Stromal cell of bone marrow (primary cell): Measurements from ENCODE around the gene TMEM132D.

ENCODE experiments used
- DNase-seq: peaks from one replicate; pipeline ENCODE4 v3.0.0-alpha.2; 2012; ENCODE audit warnings: low read depth

TMEM132D gene

DNA sequence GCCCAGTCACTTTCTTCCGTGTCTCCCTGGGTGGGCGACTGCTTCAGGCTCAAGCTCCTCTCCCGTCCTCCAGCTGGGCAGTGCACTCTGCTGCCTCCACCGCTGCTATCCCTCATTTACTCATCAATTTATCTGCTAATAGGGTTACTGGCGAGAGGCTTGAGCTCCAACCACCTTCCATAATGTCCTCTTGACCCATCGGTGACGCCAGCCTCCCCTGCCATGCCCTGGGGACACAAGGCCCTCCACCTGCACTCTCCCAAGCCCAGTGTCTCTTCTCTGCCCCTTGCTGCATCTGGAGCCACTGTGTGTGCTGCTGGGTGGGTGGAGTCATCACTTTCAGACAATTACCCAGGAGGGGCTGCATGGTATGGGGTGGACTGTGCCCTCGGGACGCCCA, 78.5 kb downstream of the TMEM132D start:
- no peak for DNase-seq

- no peak for DNase-seq
Observed at GRCh38 chr12:129821964-129822363, 81.9 kb downstream of the TMEM132D start.

DNA sequence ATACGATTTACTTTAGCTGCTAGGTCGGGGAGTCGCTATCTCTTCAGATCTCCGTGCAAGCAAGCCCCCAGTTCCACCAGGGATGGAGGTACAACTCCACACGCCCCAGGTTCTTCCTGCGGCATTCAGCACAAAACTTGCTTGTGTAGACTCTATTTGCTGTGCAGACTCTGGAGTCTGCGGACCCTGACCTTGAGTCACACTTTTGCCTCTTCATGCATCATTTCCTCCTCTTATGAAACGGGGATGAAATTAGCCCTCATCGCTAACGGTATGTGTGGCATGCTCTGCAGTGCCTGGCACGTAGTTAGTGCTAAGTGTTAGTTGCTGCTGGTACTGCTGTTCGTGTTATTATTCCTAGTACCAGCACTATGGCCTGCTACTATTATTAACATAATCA, 84.4 kb downstream of the TMEM132D start:
- DNase-seq: no peak

DNA sequence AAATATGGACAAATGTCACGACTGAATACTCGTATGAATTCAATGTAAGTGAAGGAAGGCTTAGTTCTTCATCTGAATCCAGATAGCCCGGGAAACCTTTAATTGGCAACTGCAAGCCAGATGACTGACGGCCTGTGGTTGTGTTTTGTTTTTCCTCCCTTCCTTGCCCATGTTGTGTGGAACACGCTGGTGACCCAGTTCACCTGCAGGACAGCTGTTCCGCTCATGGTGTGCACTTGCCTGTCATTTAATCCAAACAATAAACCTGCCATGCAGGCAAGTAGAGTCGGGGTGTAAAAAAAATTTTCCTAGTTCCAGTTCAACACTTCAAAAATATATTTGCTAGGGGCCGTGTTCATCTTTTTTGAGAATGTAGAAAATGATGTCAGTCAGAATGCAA, 88.0 kb downstream of the TMEM132D start:
- no peak for DNase-seq

GRCh38 chr12:129811963-129812362, 91.9 kb downstream of the TMEM132D start:
- no peak for DNase-seq

DNA sequence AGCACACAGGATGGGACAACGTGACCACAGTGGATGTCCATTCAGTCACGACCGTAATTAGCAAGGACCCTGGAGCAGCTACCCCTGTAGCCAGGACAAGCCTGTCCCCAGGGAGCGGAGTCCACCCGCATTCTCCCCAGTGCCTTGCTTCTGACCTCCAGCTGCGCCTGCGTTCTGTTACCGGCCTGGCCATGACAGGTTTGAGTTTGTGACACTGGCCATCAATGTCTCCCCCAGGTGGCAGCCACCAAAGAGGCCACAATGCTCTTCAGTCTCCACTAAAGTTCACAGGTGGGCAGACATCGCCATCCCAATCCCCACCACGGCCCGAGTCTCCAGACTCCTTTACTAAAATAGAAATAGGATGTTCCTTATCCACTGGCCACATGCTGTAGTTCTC, 96.7 kb downstream of the TMEM132D start:
- no peak for DNase-seq

- DNase-seq: no peak
Observed at GRCh38 chr12:129791396-129791795, 112.4 kb downstream of the TMEM132D start.

DNA sequence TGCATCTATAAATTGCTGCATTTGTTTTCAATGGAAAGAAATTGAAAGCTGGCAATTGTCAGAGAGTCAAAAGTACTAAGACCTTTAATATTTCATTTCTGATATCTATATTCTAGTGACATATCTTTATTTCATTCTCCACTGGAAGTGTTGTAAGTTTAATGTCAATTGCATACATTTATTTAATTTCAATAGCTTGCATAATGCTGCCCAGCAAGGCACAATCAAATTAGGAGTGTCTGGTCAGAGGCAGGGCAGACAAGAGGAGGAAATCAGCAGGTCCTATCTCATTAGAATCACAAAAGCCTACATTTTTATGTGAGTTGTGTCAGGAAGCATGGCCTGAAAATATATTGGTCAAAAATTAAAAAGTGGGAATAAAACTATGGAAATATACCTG, 112.9 kb downstream of the TMEM132D start:
- DNase-seq: no peak

GRCh38 chr12:129790331-129790730, 113.5 kb downstream of the TMEM132D start:
- no peak for DNase-seq

- no peak for DNase-seq
Observed at GRCh38 chr12:129789921-129790320, 113.9 kb downstream of the TMEM132D start.

- no peak for DNase-seq
Observed at GRCh38 chr12:129788506-129789084, 115.2 kb downstream of the TMEM132D start.

- DNase-seq: no peak
Observed at GRCh38 chr12:129779989-129780388, 123.8 kb downstream of the TMEM132D start.

GRCh38 chr12:129779033-129779432, 124.8 kb downstream of the TMEM132D start:
- no peak for DNase-seq

GRCh38 chr12:129776977-129777667, 126.7 kb downstream of the TMEM132D start:
- no peak for DNase-seq

- no peak for DNase-seq
Observed at GRCh38 chr12:129772501-129773493, 131.0 kb downstream of the TMEM132D start.

DNA sequence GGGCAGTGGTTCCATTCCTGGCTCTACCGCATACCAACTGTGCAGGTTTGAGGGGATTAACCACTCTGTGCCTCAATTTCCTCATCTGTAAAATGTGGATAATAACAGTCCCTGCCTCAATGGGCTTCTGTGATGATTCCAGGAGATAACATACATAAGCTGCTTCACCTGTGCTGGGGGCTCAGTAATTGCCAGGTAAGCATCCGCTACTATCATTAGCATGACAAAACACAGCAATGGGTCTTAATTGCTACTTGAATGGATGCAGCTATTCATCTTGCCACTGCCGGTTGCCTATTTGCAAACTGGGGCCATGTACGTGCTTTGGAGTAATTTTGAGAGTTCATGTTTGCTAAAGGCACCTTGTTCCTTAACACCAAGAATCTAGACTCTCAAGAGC, 132.6 kb downstream of the TMEM132D start:
- DNase-seq: no peak

DNA sequence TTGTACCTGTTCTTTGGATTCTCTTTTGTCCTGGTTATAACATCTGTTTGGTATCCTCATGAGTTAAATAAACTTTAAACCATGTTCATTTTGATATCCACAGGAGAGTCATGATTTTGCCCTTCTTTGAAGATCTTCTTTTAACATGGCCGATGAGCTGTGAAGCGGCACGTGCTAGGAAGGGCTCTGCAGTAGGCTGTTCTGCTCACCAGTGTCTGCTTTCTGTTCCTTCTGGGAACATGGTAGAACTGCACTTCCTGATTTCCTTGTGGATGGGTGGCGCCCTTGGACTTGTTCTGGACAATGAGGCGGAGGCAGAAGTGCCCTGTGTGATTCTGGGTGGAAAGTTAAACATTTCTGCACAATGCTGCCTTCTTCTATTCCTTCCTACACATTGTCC, 138.1 kb downstream of the TMEM132D start:
- DNase-seq: no peak

DNA sequence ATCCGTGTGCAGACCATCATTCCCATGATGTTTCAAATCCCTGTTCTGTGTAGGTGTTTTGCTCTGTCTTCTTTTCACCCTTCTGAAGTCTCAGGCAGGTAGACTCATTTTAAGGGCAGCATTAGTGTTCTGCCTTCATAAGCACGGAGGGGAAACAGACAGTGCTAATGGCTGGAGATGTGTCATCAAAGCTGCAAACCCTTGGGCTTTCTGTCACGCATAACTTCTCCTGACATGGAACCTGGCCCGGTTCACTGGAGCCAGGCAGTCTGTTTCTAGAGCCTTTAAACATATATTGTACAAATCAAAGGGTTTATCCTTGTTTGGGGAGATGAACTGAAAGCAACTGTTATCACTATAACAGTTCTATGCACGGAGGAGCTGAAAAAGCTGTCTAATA, 141.4 kb downstream of the TMEM132D start:
- no peak for DNase-seq

GRCh38 chr12:129753586-129753985, 150.2 kb downstream of the TMEM132D start:
- no peak for DNase-seq

DNA sequence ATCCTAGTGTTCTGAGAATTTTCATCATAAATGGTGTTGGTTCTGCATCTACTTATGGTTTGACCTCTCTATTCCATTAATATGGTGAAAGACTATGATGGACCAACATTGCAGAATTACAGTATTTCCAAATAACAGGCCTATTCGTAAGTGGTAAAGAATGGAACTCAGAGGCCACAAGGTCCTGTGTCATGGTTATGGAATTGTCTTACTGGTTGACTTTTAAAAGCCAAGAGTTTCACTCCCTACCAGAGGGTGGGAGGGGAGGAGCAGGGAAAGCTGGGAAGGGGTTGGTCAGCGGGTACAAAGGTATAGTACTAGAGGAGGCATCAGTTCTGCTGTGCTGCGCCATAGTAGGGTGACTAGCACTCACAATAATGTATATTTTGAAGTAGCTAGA, 153.4 kb downstream of the TMEM132D start:
- no peak for DNase-seq

DNA sequence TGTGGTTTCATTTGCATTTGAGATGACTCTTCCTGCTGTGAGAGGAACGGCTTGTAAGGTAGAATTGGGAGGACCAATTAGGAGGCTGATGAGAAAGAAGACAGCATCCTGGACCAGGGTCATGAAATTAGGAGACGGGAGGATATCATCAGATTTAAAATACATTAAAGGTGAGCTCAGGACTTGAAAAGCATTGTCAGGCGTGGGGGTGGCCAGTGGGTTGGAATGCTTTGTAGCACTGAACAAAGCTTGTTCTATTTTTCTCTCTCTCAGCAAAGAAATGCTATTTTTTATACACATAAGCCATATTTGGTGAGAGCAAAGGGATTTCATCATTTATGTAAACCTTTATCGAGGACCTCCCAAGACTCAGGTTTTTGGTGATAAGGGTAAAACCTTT, 157.5 kb downstream of the TMEM132D start:
- no peak for DNase-seq

DNA sequence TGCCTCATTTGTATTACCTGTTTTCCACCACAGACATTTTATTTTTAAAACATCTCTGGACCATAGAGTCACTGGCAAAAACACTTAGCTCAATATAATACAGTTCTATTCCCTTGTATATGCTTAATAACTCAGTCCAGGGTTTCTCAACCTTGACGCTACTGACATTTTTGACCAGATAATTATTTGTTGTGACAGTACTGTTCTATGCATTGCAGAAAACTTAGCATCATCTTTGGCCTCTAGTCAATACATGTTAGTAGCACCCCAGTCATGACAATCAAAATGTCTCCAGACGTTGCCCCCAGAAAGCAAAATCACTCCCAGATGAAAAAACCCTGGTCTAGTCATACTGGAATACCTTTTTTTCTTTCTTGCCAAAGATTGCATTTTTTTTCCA, 174.7 kb downstream of the TMEM132D start:
- no peak for DNase-seq

- no peak for DNase-seq
Observed at GRCh38 chr12:129727100-129727499, 176.7 kb downstream of the TMEM132D start.
